Chondrocyte (in vitro differentiated cells): ENCODE results near the gene MEGF6. TPM values are rescaled to one million over a fixed set of nuclear protein-coding genes. Genes with fewer than 3 reads are reported as not detected.
"Not testable (repeated sequence)": the region's sequence is repeated elsewhere in the genome, so short reads cannot be mapped to it uniquely, and the experiment has no call there.

Source experiments
- DNase-seq: peaks from one replicate; pipeline ENCODE4 v3.0.0; 2021; ENCODE audit warnings: mixed read lengths, low spot score
- H3K27ac Mint-ChIP-seq: one replicate; pipeline ENCODE4 v1.8.0; 2021; ENCODE audit warnings: mild to moderate bottlenecking, moderate library complexity, mixed read lengths; ENCODE audit not compliant: unreplicated experiment
- H3K27me3 Mint-ChIP-seq: 2 replicates; pipeline ENCODE4 v1.8.0; 2021; ENCODE audit warnings: low read depth, mixed read lengths
- H3K36me3 Mint-ChIP-seq: 2 replicates; pipeline ENCODE4 v1.8.0; 2021; ENCODE audit warnings: low read depth, mixed read lengths
- H3K4me1 Mint-ChIP-seq: 2 replicates; pipeline ENCODE4 v1.8.0; 2021; ENCODE audit warnings: low read depth, mild to moderate bottlenecking, mixed read lengths
- H3K4me3 Mint-ChIP-seq: one replicate; pipeline ENCODE4 v1.8.0; 2021; ENCODE audit warnings: mild to moderate bottlenecking, moderate library complexity, mixed read lengths; ENCODE audit not compliant: unreplicated experiment
- H3K9me3 Mint-ChIP-seq: 2 replicates; pipeline ENCODE4 v1.8.0; 2021; ENCODE audit warnings: low read depth, mixed read lengths
- CTCF ChIP-seq: fragments of 200-600 bp; sonication (generic); IDR thresholded peaks from 2 replicates; pipeline ENCODE4 v1.5.0; 2021; ENCODE audit warnings: antibody characterized with exemption, mild to moderate bottlenecking, moderate library complexity
- total RNA-seq: library from RNA; stranded (reverse); gene quantifications from 3 replicates; pipeline ENCODE4 v1.2.1, GENCODE V29; 2021

The MEGF6 gene
- total RNA-seq, 1 donor from 2014 or later, result 328 TPM

- no peak for DNase-seq
- Mint-ChIP-seq H3K9me3 (no peaks in the 10 kb centered on the region), H3K4me1 (peaks cover 8% of the 10 kb centered on the region), H3K27ac (no peak overlapping the region), H3K36me3 (no peaks in the 10 kb centered on the region), H3K4me3 (no peak overlapping the region), H3K27me3 (no peaks in the 10 kb centered on the region)
- no peak for TF ChIP-seq CTCF
Observed at GRCh38 chr1:3585940-3586568, 25.3 kb downstream of the MEGF6 start.

- not testable (repeated sequence) for H3K9me3 Mint-ChIP-seq, DNase-seq, H3K27me3 Mint-ChIP-seq, H3K4me3 Mint-ChIP-seq, H3K36me3 Mint-ChIP-seq, H3K27ac Mint-ChIP-seq, H3K4me1 Mint-ChIP-seq
Observed at GRCh38 chr1:3585353-3585868, 25.9 kb downstream of the MEGF6 start.

- Mint-ChIP-seq H3K27me3 (no peaks in the 10 kb centered on the region), H3K36me3 (no peaks in the 10 kb centered on the region), H3K4me1 (no peaks in the 10 kb centered on the region), H3K9me3 (no peaks in the 10 kb centered on the region), H3K4me3 (no peak overlapping the region), H3K27ac (no peak overlapping the region)
- no peak for TF ChIP-seq CTCF
- DNase-seq, result no peak
Observed at GRCh38 chr1:3584915-3585314, 26.4 kb downstream of the MEGF6 start.

GRCh38 chr1:3583751-3584150, 27.6 kb downstream of the MEGF6 start:
- H3K4me3 Mint-ChIP-seq, H3K27ac Mint-ChIP-seq, H3K4me1 Mint-ChIP-seq, H3K27me3 Mint-ChIP-seq, H3K36me3 Mint-ChIP-seq, H3K9me3 Mint-ChIP-seq, DNase-seq: not testable (repeated sequence)

GRCh38 chr1:3581296-3582036, 29.8 kb downstream of the MEGF6 start:
- Mint-ChIP-seq H3K4me3 (no peak overlapping the region), H3K9me3 (no peaks in the 10 kb centered on the region), H3K4me1 (no peaks in the 10 kb centered on the region), H3K27me3 (peaks cover 4% of the 10 kb centered on the region), H3K36me3 (no peaks in the 10 kb centered on the region), H3K27ac (no peak overlapping the region)
- no peak for TF ChIP-seq CTCF
- no peak for DNase-seq

GRCh38 chr1:3580231-3580630, 31.1 kb downstream of the MEGF6 start:
- no peak for DNase-seq
- peaks cover 4% of the 10 kb centered on the region for H3K27me3 Mint-ChIP-seq

More at GRCh38 chr1:3580231-3580630, 31.1 kb downstream of the MEGF6 start:
- no peak for TF ChIP-seq CTCF
- Mint-ChIP-seq H3K4me1 (no peaks in the 10 kb centered on the region), H3K9me3 (no peaks in the 10 kb centered on the region), H3K4me3 (no peak overlapping the region), H3K27ac (no peak overlapping the region), H3K36me3 (no peaks in the 10 kb centered on the region)
